ENCODE results near the gene SFXN4. TPM values are rescaled to one million over a fixed set of nuclear protein-coding genes. Genes with fewer than 3 reads are reported as not detected.

Gene SFXN4
- total RNA-seq, 2 experiments from 2014 or later, result 7.1 to 7.8 TPM

DNA sequence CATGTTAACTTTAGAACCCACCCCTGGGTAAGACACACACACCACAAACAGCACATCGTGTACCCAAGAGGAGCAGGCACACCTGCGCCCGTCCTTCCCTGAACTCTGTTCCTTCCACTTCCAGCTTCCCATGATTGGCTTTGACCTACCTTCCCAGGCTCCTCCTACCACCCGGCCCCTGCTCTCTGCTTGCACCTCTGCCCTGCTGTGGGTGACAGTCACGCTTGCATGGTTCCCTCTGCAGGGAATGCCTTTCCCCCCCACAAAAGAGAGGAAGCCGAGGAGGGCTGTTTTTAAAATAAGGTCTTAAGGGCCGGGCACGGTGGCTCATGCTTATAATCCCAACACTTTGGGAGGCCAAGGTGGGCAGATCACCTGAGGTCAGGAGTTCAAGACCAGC lies 16.4 kb downstream of the SFXN4 start:
- ATAC-seq (ENCODE audit: poor library complexity), result no peak
- H3K27ac Mint-ChIP-seq, result no peak overlapping the region
- Histone ChIP-seq H3K9me3 (ENCODE audit: control insufficient read depth in 1 of 2, insufficient read depth in 1 of 2, low read length in 2 of 2) (no peaks in the 10 kb centered on the region), H3K4me1 (ENCODE audit: insufficient read depth, low read length) (no peaks in the 10 kb centered on the region), H3K4me3 (ENCODE audit: low read length) (no peak overlapping the region), H3K27me3 (ENCODE audit: control insufficient read depth in 1 of 2, insufficient read depth in 2 of 2, low read length in 2 of 2) (no peaks in the 10 kb centered on the region), H3K27ac (ENCODE audit: low read depth in 1 of 2, low read length in 2 of 2) (no peak overlapping the region), H3K36me3 (ENCODE audit: insufficient read depth, low read length) (peaks cover 50% of the 10 kb centered on the region)
- no peaks in the 10 kb centered on the region for H3K9me3 Mint-ChIP-seq
- ChIA-PET POLR2A (no interaction called here), CTCF (no interaction called here)
- no peak for DNase-seq
- H3K36me3 Mint-ChIP-seq (ENCODE audit: low read depth), result peaks cover 51% of the 10 kb centered on the region
- no peaks in the 10 kb centered on the region for H3K4me1 Mint-ChIP-seq (ENCODE audit: low read depth)
- intact Hi-C loops (cut with DNase I, micrococcal nuclease), result no loop called here
- no peak overlapping the region for H3K4me3 Mint-ChIP-seq
- TF ChIP-seq, protein P1, sequence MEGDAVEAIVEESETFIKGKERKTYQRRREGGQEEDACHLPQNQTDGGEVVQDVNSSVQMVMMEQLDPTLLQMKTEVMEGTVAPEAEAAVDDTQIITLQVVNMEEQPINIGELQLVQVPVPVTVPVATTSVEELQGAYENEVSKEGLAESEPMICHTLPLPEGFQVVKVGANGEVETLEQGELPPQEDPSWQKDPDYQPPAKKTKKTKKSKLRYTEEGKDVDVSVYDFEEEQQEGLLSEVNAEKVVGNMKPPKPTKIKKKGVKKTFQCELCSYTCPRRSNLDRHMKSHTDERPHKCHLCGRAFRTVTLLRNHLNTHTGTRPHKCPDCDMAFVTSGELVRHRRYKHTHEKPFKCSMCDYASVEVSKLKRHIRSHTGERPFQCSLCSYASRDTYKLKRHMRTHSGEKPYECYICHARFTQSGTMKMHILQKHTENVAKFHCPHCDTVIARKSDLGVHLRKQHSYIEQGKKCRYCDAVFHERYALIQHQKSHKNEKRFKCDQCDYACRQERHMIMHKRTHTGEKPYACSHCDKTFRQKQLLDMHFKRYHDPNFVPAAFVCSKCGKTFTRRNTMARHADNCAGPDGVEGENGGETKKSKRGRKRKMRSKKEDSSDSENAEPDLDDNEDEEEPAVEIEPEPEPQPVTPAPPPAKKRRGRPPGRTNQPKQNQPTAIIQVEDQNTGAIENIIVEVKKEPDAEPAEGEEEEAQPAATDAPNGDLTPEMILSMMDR (IDR thresholded peaks at IDR 0.05), result no peak
- H3K27me3 Mint-ChIP-seq, result no peaks in the 10 kb centered on the region

DNA sequence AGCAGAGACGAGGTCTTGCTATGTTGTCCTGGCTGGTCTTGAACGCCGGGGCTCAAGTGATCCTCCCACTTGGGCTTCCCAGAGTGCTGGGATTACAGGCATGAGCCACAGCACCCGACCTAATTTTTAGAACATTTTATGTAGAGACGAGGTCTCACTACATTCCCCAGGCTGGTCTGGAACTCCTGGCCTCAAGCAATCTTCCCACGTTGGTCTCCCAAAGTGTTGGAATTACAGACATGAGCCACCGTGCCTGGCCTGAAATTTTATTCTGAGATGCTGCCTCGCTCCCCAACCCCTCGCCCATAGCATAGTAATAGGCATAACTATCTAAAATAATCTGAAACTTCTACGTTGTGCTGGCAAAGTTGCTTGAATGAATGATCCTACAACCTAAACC lies 21.9 kb downstream of the SFXN4 start:
- ATAC-seq (ENCODE audit: poor library complexity) (no peak), DNase-seq (no peak)
- no peak overlapping the region for H3K4me3 ChIP-seq (ENCODE audit: low read length)
- H3K9me3 ChIP-seq (ENCODE audit: control insufficient read depth in 1 of 2, insufficient read depth in 1 of 2, low read length in 2 of 2), result no peaks in the 10 kb centered on the region
- H3K27me3 ChIP-seq (ENCODE audit: control insufficient read depth in 1 of 2, insufficient read depth in 2 of 2, low read length in 2 of 2), result no peaks in the 10 kb centered on the region
- peaks cover 25% of the 10 kb centered on the region for H3K36me3 ChIP-seq (ENCODE audit: insufficient read depth, low read length)
- Mint-ChIP-seq H3K27me3 (no peaks in the 10 kb centered on the region), H3K9me3 (no peaks in the 10 kb centered on the region), H3K4me1 (ENCODE audit: low read depth) (no peaks in the 10 kb centered on the region), H3K36me3 (ENCODE audit: low read depth) (peaks cover 37% of the 10 kb centered on the region), H3K27ac (no peak overlapping the region), H3K4me3 (no peak overlapping the region)
- intact Hi-C loops (cut with DNase I, micrococcal nuclease), result loop anchor here in 1 of 2 experiments (5.0 kb wide), 2 partner anchors 274 to 304 kb away; no protein-coding TSS in a partner anchor
- ChIA-PET CTCF (no interaction called here), POLR2A (interaction anchor here (0.8 kb wide), 1 partner anchor 64 kb away, joined by 3 read pairs; no protein-coding TSS in a partner anchor)
- H3K27ac ChIP-seq (ENCODE audit: low read depth in 1 of 2, low read length in 2 of 2), result no peak overlapping the region
- TF ChIP-seq, protein P1 (IDR thresholded peaks at IDR 0.05), result no peak
- no peaks in the 10 kb centered on the region for H3K4me1 ChIP-seq (ENCODE audit: insufficient read depth, low read length)

DNA sequence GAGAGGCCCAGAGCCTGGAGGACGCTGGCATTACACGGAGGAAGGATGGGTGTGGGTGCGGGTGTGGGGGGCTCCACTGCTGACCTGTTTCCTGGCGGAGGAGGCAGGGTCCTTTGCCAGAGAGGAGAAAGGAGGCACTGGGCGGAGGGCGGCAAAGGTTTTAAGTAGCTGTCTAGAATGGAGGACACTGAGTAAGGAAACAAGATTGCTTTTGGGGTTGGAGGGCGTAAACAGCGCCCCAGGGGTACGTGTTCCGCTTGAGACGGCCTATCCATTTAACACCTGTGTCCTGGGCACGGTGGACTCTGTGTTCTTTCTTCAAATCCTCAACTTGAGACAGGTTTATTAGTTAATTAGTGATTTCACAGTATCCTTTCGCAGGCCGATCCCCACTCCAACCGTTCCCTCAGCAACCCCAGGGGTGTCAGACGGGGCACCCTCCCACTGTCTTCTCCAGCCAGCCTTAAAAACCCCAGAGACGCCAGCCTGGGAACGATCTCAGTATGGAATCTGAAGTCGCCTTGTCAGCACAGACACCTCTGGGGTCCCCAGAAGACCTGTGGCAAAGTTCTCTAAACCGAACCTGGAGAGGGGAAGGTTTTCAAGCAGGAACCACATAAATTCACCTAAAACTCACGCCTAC lies 24.8 kb downstream of the SFXN4 start:
- Histone ChIP-seq H3K27me3 (ENCODE audit: control insufficient read depth in 1 of 2, insufficient read depth in 2 of 2, low read length in 2 of 2) (no peaks in the 10 kb centered on the region), H3K4me3 (ENCODE audit: low read length) (no peak overlapping the region), H3K4me1 (ENCODE audit: insufficient read depth, low read length) (peaks cover 5% of the 10 kb centered on the region), H3K9me3 (ENCODE audit: control insufficient read depth in 1 of 2, insufficient read depth in 1 of 2, low read length in 2 of 2) (no peaks in the 10 kb centered on the region), H3K36me3 (ENCODE audit: insufficient read depth, low read length) (peaks cover 7% of the 10 kb centered on the region), H3K27ac (ENCODE audit: low read depth in 1 of 2, low read length in 2 of 2) (no peak overlapping the region)
- Mint-ChIP-seq H3K27me3 (no peaks in the 10 kb centered on the region), H3K27ac (no peak overlapping the region), H3K4me3 (no peak overlapping the region), H3K9me3 (no peaks in the 10 kb centered on the region), H3K36me3 (ENCODE audit: low read depth) (peaks cover 33% of the 10 kb centered on the region), H3K4me1 (ENCODE audit: low read depth) (no peaks in the 10 kb centered on the region)
- TF ChIP-seq, protein P1 (IDR thresholded peaks at IDR 0.05), result no peak
- POLR2A ChIA-PET, result no interaction called here
- CTCF ChIA-PET, result no interaction called here
- ATAC-seq (ENCODE audit: poor library complexity) (no peak), DNase-seq (no peak)
- intact Hi-C loops (cut with DNase I, micrococcal nuclease), result loop anchor here in 1 of 2 experiments (5.0 kb wide), 2 partner anchors 277 to 307 kb away; no protein-coding TSS in a partner anchor

Measured in CD4-positive, alpha-beta T cell (primary cell).